Peyer's patch (tissue), 4 donors: ENCODE results near the gene FUS.
"Not testable (repeated sequence)": the region's sequence is repeated elsewhere in the genome, so short reads cannot be mapped to it uniquely, and the experiment has no call there.

ENCODE experiments used
- CTCF ChIP-seq, 6 experiments: fragments of 450-650 bp in 4 of 6; fragments of 200-600 bp in 2 of 6; sonication (generic) in 1 of 6; IDR thresholded peaks; one replicate each; pipeline ENCODE4 v1.5.1; 2017 to 2019; ENCODE audit warnings: antibody characterized with exemption in 6 of 6, mild to moderate bottlenecking in 3 of 6, moderate library complexity in 1 of 6
- POLR2A ChIP-seq, 2 donors: fragments of 450-650 bp; IDR thresholded peaks; one replicate each; pipeline ENCODE4 v1.5.1; 2017; ENCODE audit warnings: antibody characterized with exemption in 2 of 2, mild to moderate bottlenecking in 2 of 2, moderate library complexity in 2 of 2

GRCh38 chr16:31144418-31144817, 35.5 kb upstream of the FUS start:
- not testable (repeated sequence) for TF ChIP-seq CTCF, POLR2A (IDR thresholded peaks at IDR 0.05)
